ENCODE data around the gene SLC9A8.

DNA sequence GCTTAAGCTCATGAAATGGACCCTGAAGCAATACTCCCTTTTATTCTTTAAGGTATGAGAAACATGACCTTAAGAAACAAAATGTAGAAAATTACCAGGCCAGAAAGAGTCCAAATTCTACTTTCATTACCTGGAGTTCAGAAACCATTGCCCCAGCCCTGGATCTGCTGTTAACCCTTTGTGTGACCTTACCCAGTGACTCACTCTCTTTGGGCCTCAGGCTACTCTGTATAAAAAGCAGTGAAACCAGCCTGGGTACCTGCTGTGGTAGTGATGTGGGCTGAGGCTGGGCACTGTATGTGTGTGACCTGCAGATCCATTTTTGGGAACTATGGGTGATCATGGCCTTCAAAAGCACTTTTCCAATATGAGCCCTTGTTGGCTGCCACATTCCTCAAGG lies 47.2 kb downstream of the SLC9A8 start:
- no peak for TF ChIP-seq POLR2AphosphoS5 (IDR thresholded peaks at IDR 0.05; ENCODE audit: insufficient read depth in 1 of 2, low read depth in 1 of 2)
- no peak for TF ChIP-seq CTCF (IDR thresholded peaks at IDR 0.05)

Data from vagina (tissue), 2 donors.